ENCODE results near the gene LRRC10B. TPM values are rescaled to one million over a fixed set of nuclear protein-coding genes. Genes with fewer than 3 reads are reported as not detected.

The LRRC10B gene
- total RNA-seq, 3 donors from 2014 or later = 0.72 to 1.7 (median 0.89) TPM

Small RNA genes within 50 kb of the gene (microRNA-seq; reads per million reads assigned to microRNA genes)
- not detected for gene MIR4488

Other genes with a start within 250 kb of the LRRC10B start
- 1 to 10 TPM in 1 of 3 donors, under 1 TPM in 2; 0.17 to 1.9 (median 0.55) TPM for gene VWCE, start 213.4 kb upstream of the LRRC10B start, total RNA-seq
- 100 to 1,000 TPM; 121 to 152 (median 140) TPM for gene DDB1, start 175.6 kb upstream of the LRRC10B start, total RNA-seq
- 10 to 100 TPM; 30.9 to 78.8 (median 63.1) TPM for gene TKFC, start 175.5 kb upstream of the LRRC10B start, total RNA-seq
- gene CYB561A3, start 146.9 kb upstream of the LRRC10B start, total RNA-seq = 10 to 100 TPM; 65.0 to 91.0 (median 66.6) TPM
- 10 to 100 TPM; 35.2 to 38.2 (median 37.8) TPM for gene TMEM138, start 146.4 kb upstream of the LRRC10B start, total RNA-seq
- 10 to 100 TPM in 1 of 3 donors, 1 to 10 TPM in 2; 7.9 to 12.7 (median 8.9) TPM for gene TMEM216, start 116.2 kb upstream of the LRRC10B start, total RNA-seq
- 10 to 100 TPM; 60.8 to 69.6 (median 64.7) TPM for gene CPSF7, start 78.8 kb upstream of the LRRC10B start, total RNA-seq
- 10 to 100 TPM; 38.9 to 42.3 (median 42.1) TPM for gene SDHAF2, start 78.6 kb upstream of the LRRC10B start, total RNA-seq
- 10 to 100 TPM in 2 of 3 donors, 1 to 10 TPM in 1; 8.2 to 19.7 (median 19.0) TPM for gene SYT7, start 72.3 kb downstream of the LRRC10B start, total RNA-seq
- 10 to 100 TPM in 2 of 3 donors, 1 to 10 TPM in 1; 7.2 to 12.0 (median 11.9) TPM for gene DAGLA, start 171.6 kb downstream of the LRRC10B start, total RNA-seq
- gene MYRF, start 243.9 kb downstream of the LRRC10B start, total RNA-seq = 10 to 100 TPM in 2 of 3 donors, 1 to 10 TPM in 1; 7.8 to 15.6 (median 10.2) TPM